SIG-M5 treated with dmso at 0.1 percent for 504 hours (cell line): ENCODE data around the gene ZBTB40.

Experiments
- DNase-seq: peaks from one replicate; lab custom pipeline; 2025; ENCODE audit not compliant: unreplicated experiment; lab: John Stamatoyannopoulos, UW

The ZBTB40 gene

DNA sequence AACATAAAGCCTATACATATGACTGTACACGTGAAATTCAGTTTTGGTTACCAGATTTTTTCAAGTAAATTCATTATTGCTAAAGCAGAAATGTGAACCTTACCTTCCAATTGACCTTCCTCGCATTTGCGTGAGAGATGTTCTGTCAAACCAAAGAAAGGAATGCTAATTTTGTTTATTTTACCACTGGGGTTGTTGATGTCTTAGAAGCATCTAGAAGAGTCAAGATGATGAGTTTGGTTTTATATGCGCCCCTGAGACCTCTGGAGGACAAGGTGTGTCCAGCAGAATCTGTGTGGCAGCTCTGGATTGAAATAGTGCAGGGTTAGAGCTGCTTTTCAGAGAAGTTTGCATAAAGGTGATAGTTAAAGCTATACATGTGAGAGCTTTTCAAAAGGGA is 48.4 kb downstream of the ZBTB40 start:
- DNase-seq, result no peak

DNA sequence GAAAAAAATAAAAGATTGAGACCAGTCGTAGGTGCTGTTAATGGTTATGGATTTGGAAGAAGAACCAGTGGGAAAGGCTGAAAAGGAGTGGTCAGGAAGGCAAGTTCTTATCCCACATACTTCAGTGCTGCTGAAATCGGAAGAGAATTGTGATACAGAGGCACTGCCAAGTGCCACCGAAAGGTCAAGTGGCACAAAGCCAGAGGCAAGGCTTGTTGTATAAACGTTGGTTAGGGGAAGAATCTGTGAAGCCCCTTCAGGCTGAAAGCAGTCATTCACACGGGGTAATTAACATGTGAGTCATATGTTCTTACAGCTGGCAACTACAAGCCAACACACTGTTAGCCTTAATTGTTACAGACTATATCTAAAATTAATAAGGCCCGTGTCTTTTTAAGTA is 48.8 kb downstream of the ZBTB40 start:
- no peak for DNase-seq

DNA sequence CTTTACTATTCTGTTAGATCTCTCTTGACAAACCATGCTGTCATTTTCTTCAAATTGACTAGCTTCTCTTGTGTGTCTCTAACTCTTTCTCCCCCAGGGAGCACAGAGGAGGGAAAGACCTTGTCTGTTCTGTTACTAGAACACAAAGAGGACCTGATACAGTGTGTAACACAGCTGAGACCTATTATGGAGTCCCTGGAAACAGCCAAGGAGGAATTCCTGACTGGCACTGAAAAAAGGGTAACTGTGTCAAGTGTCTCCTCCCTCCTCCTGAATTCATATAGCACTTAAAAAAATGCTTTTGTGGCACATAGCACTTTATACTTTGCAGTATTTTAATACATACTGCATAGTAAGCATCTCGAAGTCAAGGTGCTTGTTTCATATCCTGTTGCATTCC is 50.6 kb downstream of the ZBTB40 start:
- no peak for DNase-seq

DNA sequence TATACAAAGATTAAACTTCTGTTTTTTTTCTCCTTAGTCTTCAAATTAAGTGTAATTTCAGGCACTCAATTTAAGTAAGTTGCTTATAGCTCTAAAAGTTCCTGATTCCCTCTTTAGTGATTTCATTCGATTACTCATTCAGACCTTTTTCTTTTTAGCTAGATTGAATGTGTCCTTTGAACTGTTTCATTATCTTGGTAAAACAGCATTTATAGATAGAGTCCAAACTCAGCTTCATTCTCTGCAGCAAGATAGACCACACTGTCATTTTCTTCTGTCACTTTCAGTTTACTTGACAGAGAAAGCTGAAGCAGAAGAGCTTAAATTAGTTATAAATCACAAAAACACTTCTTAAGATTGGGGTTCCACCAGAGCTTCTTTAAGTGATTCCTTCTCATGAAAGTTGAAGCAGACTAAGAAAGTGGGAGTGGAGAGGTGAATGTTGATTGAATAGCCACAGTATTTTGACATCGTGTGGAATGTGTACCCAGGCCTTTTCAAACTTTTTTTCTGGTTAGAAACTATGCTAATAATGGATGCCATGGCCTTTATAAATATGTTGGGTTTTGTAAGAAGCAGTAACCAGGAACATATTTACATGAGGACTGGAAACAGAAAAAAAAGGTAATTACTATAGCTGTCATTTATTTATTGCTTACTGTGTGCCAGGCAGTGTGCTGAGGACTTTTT is 52.2 kb downstream of the ZBTB40 start:
- no peak for DNase-seq

DNA sequence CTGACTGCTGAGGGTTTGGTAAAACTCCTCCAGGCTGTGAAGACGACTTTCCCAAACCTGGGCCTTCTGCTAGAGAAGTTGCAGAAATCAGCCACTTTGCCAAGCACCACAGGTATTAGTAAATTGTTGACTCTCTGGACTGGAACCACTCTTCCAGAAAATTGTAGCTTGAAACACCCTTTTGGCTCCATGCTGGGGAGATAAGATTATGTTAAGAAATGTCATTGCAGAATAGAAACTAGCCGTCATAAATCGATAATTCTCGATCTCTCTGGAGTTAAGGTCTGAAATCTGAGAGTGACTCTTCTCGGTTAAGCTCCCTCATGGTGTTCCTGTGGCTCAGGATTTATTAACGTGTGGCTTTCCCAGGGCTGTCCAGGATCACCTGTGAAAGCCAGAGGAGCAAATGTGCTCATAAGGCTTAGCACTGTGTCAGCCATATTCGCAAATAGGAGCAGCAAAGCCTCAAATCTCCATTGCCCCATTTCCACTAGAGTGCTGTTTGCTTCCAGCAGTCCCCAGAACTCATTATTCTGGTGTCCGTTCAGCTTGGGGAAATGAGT is 54.6 kb downstream of the ZBTB40 start:
- no peak for DNase-seq

DNA sequence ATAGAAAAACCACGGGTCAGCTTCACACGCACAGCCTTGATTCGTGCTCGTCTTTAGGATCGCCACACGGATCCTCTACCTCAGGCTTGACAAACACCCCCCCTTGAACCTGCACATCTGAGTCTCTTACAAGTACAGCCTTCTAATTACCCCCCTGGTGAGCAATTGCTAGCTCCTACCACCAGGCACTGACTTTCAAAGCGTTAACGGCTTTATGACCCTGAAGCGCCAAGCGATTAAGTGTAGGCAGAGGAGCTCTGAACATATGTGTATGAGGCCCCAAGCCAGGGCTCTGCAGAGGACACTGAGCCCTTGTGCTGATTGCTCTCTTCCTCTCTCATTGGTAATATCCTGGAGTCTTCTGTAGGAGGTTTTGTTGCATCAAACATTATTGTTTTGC is 55.9 kb downstream of the ZBTB40 start:
- no peak for DNase-seq

DNA sequence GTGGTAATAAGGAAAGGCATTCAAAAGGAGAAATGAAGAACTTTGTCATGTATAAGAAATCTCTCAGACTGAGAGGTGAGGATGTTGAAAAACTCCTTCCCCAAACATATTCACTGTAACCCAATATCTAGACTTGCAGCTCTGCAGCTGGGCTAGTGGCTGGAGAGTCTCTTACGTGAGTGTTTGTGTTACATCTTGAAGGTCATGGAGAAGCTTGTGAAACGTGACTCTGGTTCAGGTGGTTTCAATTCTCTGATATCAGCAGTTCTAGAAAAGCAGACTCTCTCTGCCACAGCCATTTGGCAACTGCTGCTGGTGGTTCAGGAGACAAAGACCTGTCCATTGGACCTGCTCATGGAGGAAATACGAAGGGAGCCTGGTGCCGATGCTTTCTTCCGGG is 56.7 kb downstream of the ZBTB40 start:
- DNase-seq, result no peak

DNA sequence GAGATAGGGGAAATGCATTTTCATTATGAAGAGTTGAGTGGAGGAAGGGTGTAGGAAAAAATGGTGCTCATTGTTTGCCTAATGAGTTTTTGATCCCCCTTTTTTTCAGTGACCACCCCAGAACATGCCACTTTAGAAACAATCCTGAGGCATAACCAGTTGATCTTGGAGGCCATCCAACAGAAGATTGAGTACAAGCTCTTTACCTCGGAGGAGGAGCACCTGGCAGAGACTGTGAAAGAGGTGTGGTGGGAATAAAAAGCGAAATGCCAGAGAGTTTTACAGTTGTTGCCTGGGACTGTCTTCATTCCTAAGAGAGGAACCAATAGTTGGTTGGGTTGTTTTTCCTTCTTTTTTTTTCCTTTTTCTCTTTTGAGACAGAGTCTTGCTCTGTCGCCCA is 57.3 kb downstream of the ZBTB40 start:
- no peak for DNase-seq

DNA sequence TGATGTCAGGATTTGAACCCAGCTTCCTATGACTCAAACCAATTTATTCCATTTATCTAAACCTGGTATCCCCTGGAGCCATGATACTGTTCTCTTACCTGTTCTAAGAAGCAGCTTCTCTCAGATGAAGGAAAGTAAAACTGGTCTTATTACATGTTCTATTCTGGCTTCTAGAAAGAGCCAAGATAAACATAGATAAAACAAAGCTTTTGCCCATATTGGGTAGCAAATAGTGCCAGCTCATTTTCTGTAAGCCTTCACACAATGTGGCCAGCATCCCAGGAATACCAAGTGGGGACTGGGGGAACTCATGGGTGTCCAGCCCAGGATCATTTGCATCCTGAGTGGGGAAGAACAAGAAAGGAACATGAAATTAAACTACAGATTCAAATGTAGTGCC is 58.2 kb downstream of the ZBTB40 start:
- no peak for DNase-seq

DNA sequence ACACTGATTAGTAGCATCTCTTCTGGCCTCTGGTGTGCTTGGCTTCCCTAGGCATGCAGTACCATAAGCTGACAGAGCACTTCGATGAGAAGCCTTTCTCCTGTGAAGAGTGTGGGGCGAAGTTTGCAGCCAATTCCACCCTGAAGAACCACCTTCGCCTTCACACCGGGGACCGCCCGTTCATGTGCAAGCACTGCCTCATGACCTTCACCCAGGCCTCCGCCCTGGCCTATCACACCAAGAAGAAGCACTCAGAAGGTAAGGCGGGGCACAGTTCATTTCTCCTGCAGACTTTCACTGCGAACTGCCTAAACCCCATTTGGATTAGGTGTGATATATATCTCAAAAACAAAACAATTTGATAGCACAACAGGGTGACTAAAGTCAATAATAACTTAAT is 61.2 kb downstream of the ZBTB40 start:
- no peak for DNase-seq

DNA sequence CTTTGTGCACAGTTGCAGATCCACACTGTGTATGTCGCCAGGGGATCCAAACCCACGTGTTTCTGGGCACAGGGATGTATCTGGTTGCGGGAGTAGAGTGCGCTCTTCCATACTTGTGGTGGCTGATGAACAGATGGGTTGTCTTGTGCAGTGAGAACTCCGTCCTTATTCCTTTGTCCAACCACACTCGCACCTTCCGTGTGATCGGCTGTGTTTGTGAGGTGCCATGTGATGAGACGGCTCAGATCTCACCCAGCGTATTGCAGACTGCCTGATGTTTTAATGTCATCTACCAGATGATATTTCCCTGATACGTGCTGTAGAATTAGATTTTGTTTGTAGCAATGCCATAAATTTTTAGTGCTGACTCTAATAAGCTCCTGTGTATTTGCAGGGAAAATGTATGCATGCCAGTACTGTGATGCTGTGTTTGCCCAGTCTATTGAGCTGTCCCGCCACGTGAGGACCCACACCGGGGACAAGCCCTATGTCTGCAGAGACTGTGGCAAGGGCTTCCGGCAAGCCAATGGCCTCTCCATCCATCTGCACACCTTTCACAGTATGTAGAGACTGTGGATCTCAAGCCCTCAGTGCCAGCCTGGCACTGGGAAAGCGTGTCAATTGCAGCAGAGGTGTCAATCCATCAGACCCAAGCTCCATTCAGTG is 65.4 kb downstream of the ZBTB40 start:
- no peak for DNase-seq

DNA sequence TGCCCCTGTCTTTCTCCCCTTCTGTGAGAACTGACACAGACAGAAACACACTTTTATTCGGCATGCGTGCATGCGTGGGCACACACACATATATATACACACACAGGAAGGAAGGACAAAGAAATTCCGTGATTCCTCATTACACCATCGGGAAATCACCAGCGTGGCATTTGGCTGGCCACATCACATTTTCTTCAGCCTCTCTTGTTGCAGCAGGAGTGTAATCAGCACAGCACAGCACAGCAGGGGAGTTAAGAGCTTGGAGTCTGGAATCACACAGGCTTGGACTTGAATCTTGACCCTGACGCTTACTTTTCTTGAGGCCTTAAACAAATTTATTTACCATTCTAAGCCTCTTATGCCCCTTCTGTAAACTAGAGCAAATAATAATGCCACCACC is 66.3 kb downstream of the ZBTB40 start:
- DNase-seq, result no peak

DNA sequence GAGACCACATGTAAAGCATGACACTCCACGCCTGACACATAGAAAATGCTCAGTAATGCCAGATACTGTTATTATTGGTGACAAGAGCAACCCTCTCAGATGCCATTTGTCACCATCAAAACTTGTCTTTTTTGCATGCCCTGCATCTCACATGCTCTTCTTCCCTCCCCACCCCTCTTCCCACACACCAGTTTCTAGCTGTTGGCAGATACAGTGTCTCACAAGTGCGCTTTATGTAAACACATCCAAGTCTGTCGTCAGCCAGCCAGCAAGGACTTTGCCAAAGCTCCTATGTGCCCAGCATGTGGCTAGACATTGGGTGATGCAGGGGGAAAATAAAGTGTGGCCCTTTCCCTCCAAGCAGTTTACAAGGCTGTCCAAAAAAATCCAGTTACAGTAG is 66.7 kb downstream of the ZBTB40 start:
- no peak for DNase-seq

DNA sequence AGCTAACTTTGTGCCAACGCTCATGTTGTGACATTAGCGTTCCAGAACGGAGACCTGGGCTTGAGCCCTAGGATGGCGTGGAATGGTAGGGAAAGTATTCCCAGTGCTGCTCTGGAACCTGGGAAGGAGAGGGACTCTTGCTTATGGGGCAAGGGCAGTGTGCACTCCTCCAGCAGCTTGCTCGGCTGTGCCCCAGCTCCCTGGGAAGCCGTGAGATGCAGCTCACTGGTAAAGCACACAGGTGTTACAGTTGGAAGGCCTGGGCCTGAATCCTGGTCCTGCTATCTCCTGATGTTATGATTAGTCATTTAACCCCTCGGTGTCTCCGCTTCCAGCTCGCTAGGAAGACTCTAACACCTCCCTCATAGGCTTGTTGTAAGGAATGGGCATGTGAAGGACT is 69.2 kb downstream of the ZBTB40 start:
- no peak for DNase-seq

DNA sequence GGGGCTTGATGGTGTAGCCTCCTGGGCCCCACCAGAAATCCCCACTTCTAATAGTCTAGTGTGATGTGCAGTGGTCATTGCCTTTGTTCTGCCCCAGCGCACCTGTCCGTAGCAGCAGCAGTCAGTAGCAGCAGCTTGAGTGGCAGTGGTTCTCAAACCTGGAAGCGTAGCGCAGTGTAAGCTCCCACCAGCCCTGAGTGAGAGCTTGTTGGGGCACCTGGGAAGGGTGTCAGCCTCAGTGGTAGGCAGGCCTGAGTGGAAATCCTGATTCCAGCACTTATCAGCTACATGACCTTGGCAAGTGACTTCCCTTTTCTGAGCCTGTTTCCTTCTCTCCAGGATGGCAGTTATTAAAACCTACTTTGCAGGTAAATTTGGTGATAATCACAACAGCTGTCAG is 70.0 kb downstream of the ZBTB40 start:
- no peak for DNase-seq

DNA sequence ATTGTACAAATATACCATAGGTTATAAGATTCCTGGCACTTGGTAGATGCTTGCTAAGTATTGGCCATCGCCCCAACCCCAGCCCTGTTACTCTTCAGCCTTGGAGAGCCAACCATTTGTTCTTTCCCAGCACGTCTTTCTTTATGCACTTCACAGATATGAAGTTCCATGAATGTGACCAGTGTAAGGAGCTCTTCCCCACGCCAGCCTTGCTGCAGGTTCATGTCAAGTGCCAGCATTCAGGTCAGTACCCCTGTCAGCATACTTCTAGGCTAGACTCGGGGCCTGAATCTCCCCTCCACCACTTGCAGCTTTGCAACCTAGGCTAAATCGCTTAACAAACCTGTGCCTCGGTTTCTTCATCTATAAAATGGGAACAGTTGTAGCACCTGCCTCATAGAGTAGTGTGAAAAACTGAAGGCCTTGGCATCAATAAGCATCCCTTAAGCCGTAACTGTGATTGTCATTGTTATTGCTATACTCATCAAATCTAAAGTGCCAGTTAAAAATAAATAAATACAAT is 70.6 kb downstream of the ZBTB40 start:
- no peak for DNase-seq

DNA sequence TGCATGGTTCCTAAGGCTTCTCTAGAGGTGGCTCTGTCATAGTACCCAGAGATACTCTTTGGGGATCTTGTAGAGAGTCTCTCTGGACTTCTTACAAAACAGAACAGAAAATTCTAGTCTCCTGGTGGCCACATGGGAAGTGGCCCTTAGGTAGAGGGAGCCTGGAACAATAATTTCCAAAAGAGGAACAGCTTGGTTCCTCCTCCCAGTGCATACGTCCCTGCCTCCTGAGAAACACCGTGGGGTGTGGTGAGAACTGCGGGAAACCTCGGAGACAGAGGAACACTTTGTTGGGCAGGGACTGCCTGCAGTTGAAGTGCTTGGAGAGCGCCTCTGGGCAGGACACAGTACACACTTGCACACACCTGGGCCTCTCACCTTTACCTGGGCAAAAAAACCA is 72.8 kb downstream of the ZBTB40 start:
- no peak for DNase-seq

DNA sequence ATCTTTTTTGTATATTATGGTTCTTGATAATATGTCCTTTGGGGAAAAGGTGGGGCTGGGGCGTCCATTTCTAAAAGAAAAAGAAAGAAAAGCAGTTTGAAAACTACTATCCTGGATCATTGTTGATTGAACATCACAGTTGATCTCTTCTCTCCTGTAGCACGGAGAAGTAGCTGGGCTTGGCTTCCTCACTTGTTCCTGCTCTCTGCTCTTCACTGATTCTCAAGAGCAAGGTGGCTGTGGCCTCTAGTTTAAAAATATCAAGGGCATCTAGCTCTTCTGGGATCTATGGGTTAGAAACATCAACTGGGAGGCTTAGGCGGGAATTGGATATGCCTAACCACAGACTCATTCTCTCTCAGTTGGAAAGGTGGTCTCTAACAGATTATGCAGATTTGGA is 73.6 kb downstream of the ZBTB40 start:
- no peak for DNase-seq

DNA sequence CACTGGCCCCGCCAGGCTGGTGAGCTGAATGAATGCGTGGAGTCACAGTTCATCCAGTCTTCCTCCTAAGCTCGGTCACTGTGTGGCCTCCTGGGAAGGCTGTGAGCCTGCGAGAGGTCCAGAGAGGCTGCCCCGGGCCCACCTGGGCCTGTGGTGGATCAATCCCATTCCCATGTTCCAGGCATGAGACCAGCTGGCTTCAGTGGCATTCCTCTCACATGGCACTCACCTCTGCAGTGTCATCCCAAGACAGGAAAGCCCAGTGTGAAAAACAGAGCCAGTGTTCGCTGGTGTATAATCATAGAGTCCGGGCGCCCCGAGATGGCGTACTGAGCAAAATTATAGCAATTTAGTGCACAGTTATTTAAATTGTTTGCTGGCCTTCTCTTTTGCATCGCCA is 74.0 kb downstream of the ZBTB40 start:
- DNase-seq, result no peak

DNA sequence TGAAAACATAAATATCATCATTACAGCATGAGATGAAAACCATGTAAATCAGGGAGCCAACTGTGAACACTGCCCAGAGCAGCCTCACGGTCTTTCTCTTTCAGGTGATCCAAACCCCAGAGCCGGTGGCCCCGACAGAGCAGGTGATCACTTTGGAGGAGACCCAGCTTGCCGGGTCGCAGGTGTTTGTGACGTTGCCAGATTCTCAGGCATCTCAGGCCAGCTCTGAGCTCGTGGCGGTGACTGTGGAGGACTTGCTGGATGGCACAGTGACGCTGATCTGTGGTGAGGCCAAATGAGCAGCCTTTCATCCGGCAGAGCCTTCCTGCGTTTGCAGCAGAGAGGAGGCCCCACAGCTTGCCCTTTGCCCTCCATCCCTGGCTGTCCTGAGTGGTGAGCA is 74.4 kb downstream of the ZBTB40 start:
- no peak for DNase-seq

DNA sequence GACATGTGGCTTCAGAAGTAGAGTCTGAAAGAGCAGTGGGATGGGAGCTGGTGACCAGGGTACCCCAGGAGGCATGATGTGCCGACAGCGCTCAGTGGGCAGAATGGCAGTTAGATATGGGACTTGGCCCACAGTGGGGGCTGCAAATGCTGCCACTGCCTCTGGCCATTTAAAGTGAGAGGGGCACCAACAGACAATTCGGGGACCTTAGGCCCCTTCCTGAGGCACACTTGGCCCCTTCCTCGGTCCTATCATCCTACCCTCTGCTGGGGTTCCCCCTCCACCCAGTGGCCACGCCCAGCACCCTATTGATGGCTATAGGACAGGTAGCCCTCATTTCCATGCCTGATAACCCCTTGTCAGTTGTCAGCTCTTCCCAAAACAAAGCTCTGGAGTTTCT is 75.0 kb downstream of the ZBTB40 start:
- no peak for DNase-seq

DNA sequence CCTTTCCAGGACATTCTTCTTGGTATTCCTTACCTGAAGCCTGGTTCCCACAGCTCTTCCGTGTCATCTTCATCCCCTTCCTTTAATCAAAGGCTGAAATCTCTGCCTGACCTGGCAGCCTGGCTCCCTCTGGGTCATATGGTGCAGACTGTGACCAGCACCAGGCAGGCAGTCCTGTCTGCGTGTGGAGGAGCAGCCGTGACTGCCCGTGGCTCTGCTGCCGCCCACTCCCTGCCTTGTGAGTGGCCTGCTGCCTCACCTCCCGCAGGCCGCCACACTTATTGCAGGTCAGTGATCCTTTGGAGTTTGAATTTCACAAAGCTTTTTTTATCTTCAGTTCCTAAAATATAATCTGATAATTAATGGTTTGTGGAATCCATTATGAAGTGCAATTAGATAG is 75.5 kb downstream of the ZBTB40 start:
- no peak for DNase-seq
